ENCODE measurements around the gene ST3GAL3. TPM values are rescaled to one million over a fixed set of nuclear protein-coding genes. Genes with fewer than 3 reads are reported as not detected.

Gene ST3GAL3
- total and polyA plus RNA-seq, 2 experiments from 2014 or later = 4.5 to 7.0 TPM

GRCh38 chr1:43969416-43969745 lies 262.0 kb downstream of the ST3GAL3 start (continued):
- no peak for TF ChIP-seq ZNF462 (CRISPR knock-in tag; IDR thresholded peaks at IDR 0.05)
- TF ChIP-seq POLR2AphosphoS5 (IDR thresholded peaks at IDR 0.05; ENCODE audit: low read depth) = no peak
- no peak for TF ChIP-seq ZNF114 (CRISPR knock-in tag; IDR thresholded peaks at IDR 0.05)
- TF ChIP-seq EZH2phosphoT487 (IDR thresholded peaks at IDR 0.05; ENCODE audit: unreplicated experiment) = no peak
- no peak for TF ChIP-seq JUNB (IDR thresholded peaks at IDR 0.05; ENCODE audit: unreplicated experiment)
- no peak for TF ChIP-seq EZH2 (IDR thresholded peaks at IDR 0.05; ENCODE audit: low read depth, unreplicated experiment)

GRCh38 chr1:43969746-43970466 lies 262.6 kb downstream of the ST3GAL3 start, which contains the start of gene DPH2:
Gene DPH2, plus strand, starts transcription at chr1:43970010. Its CDS starts 166 bp downstream, at chr1:43970176.
- 0 out of 2 replicates have a peak within 1 kb of the TSS, but pooled peaks have one; percentile 19 for H3K27ac ChIP-seq (ENCODE audit: low read depth)
- Mint-ChIP-seq H3K9me3 (no peaks in the 10 kb centered on the region), H3K27me3 (ENCODE audit: insufficient read depth, low read depth, poor library complexity) (peaks cover 11% of the 10 kb centered on the region), H3K27ac (peak within 1 kb of the TSS; percentile 89), H3K4me1 (peaks cover 18% of the 10 kb centered on the region), H3K4me3 (peak within 1 kb of the TSS; percentile 99), H3K36me3 (ENCODE audit: low read depth) (peaks cover 39% of the 10 kb centered on the region)
- peaks cover 9% of the 10 kb centered on the region for H3K79me2 ChIP-seq (replicated peaks; ENCODE audit: insufficient read depth)
- peaks cover 3% of the 10 kb centered on the region; the same call in 1 of the 2 replicates for H4K20me1 ChIP-seq (replicated peaks; ENCODE audit: insufficient read depth)
- no peaks in the 10 kb centered on the region; the same call in 1 of the 2 replicates for H3F3A ChIP-seq (replicated peaks; ENCODE audit: low read depth)
- H3K4me2 ChIP-seq = peak within 1 kb of the TSS; percentile 98
- ATAC-seq (peak; percentile 92), DNase-seq (ENCODE audit: low spot score) (peak; percentile 99)
- peak within 1 kb of the TSS; percentile 94 for H2AFZ ChIP-seq
- H3K4me3 ChIP-seq = peak within 1 kb of the TSS; percentile 100
- no peaks in the 10 kb centered on the region for H3K9me2 ChIP-seq (ENCODE audit: insufficient read depth)
- H3K36me3 ChIP-seq (ENCODE audit: insufficient read depth) = no peaks in the 10 kb centered on the region
- no peaks in the 10 kb centered on the region for H3K27me3 ChIP-seq (ENCODE audit: insufficient read depth)
- H3K4me1 ChIP-seq (ENCODE audit: insufficient read depth) = peaks cover 18% of the 10 kb centered on the region
- TF ChIP-seq NANOG (IDR thresholded peaks at IDR 0.05; ENCODE audit: borderline replicate concordance) (no peak), STAT1 (IDR thresholded peaks at IDR 0.05; ENCODE audit: unreplicated experiment) (no peak), JUNB (IDR thresholded peaks at IDR 0.05; ENCODE audit: unreplicated experiment) (no peak), EZH2phosphoT487 (IDR thresholded peaks at IDR 0.05; ENCODE audit: unreplicated experiment) (no peak), ZNF462 (CRISPR knock-in tag; IDR thresholded peaks at IDR 0.05) (no peak), POLR2AphosphoS5 (IDR thresholded peaks at IDR 0.05; ENCODE audit: low read depth) (peak; percentile 51; the same call in 1 of the 2 replicates)

All from GM23338 (cell line).